GM19099 (cell line): Measurements from ENCODE around the gene RRAGC.
A peak's percentile ranks its signal among the peaks of the same experiment; 100 is the strongest.

ENCODE experiments used
- POLR2A ChIP-seq: IDR thresholded peaks from 3 replicates; pipeline ENCODE4 v1.6.1; 2011; ENCODE audit warnings: low read depth; ENCODE audit not compliant: insufficient read length; ENCODE audit errors: extremely low read depth

RRAGC gene

GRCh38 chr1:38859561-38860453 lies at the start of gene RRAGC:
RRAGC (minus strand) TSS chr1:38859772; CDS start chr1:38859646, 126 bp downstream.
- peak; percentile 74 for TF ChIP-seq POLR2A

GRCh38 chr1:38908821-38909220 lies 49.2 kb upstream of the RRAGC start:
- no peak for TF ChIP-seq POLR2A

DNA sequence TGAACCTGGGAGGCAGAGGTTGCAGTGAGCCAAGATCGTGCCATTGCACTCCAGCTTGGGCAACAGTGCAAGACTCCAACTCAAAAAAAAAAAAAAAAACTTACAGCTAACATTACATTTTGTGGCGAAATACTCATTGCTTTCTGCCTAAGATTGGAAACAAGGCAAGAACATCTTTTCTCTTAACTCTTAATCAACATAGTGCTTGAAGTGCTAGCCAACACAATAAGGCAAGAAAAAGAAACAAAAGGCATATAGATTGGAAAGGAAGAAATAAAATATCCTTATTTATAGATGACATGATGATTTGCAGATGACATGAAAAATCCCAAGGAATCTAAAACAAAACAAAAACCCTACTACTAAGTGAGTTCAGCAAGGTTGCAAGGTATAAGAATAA lies 46.4 kb upstream of the RRAGC start:
- TF ChIP-seq POLR2A = no peak

DNA sequence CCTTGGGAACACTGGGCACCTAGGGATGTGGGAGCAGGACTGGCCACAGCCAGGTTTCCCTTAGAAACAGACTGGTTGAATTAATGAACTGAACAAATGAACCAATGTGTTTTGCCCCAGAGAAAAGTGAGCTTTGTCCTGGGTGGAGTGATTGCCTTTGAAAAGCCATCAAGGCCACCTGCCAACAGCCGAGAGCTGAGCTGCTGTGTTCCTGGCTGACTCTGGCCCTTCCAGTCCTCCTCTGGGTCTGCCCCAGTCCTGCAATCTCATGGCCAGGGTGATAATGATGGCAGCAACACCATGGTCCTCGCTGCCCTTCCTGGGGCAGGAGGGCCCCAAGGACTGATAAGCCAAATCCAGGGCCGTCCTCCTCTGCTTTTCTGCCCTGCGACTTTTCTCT lies 40.0 kb upstream of the RRAGC start:
- no peak for TF ChIP-seq POLR2A

DNA sequence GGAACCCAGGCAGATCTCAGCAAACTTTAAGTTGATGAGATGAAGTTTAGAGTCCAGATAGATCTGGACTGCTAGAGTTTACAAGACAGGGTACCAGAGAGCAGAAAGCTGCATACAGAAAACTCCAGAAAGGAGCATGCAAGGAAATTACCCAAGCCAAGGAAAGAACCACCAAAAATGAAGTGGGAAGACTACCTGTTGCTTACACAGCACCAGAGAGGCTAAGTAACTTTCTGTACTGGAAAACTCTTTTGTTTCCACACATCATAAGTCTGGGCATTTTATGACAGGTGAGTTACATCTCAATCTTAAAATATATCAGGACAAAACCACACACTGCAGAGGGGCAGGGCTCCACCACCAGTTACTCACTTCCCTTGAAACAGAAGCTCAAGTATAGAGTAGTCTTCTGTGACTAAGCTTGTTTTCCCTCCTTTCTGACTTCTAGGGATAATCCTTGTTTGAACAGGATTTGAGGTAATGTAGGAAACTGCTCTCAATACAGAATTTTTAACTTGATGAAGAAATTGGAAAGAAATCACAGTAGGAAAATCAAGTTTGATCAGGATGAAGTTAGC lies 39.2 kb upstream of the RRAGC start:
- no peak for TF ChIP-seq POLR2A

DNA sequence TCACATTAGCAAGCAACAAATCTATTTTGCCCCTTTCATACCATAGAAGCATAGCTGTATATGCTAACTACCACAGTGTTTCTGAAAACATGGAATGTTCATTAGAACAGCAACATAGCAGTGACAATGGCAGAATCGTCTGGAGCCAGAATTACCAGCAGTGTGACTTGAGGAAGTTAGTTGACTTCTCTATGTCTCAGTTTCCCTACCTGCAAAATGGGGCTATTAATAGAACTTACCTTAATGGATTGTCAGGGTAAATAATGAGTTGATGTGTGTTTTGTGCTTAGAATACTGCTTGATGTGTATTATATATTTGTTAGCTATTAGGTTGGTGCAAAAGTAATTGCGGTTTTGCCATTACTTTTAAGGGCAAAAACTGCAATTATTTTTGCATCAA lies 36.6 kb upstream of the RRAGC start:
- TF ChIP-seq POLR2A = no peak

GRCh38 chr1:38892976-38893375 lies 33.4 kb upstream of the RRAGC start:
- TF ChIP-seq POLR2A = no peak

GRCh38 chr1:38891753-38892152 lies 32.2 kb upstream of the RRAGC start:
- no peak for TF ChIP-seq POLR2A

- no peak for TF ChIP-seq POLR2A
Measured at GRCh38 chr1:38889589-38889988, 30.0 kb upstream of the RRAGC start.

DNA sequence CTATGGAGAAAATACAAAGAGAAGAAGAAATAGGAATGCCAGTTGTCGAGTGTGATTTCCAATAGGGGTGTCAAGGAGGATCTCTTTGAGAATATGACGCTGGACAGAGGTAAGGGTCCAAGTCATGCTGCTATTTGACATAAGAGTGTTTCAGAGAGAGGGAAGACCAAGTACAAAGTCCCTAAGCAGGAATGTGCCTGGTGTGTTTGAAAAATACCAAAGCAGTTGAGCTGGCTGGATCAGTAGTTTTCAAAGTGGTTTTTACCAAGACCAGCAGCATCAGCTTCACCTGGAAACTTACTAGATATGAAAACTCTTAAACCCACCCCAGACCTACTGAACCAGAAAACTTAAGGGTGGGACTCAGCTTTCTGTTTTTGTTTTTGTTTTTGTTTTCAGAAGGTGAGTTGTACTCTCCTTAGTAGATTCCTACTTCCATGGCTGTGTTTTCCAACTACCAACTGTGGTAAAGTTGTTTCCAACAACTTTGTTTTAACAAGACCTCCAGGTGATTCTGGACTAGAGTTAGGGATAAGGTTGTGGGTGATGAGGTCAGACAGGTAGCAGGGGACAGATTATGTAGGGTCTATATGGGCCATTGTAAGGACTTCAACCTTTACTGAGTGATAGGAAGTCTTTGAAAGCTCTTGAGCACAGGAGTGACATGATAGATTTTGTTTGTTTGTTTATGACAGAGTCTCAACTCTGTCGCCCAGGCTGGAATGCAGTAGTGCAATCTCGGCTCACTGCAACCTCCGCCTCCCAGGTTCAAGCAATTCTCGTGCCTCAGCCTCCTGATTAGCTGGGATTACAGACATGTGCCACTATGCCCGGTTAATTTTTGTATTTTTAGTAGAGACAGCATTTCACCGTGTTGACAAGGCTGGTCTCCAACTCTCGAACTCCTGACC lies 29.1 kb upstream of the RRAGC start:
- no peak for TF ChIP-seq POLR2A

- no peak for TF ChIP-seq POLR2A
Measured at GRCh38 chr1:38885092-38885491, 25.5 kb upstream of the RRAGC start.

GRCh38 chr1:38881487-38881886 lies 21.9 kb upstream of the RRAGC start, which contains the start of gene GJA9:
GJA9 (minus strand) TSS chr1:38881587; CDS start chr1:38876098, 5,489 bp downstream.
- TF ChIP-seq POLR2A = no peak

GRCh38 chr1:38875811-38876210 lies 16.2 kb upstream of the RRAGC start:
- TF ChIP-seq POLR2A = no peak

DNA sequence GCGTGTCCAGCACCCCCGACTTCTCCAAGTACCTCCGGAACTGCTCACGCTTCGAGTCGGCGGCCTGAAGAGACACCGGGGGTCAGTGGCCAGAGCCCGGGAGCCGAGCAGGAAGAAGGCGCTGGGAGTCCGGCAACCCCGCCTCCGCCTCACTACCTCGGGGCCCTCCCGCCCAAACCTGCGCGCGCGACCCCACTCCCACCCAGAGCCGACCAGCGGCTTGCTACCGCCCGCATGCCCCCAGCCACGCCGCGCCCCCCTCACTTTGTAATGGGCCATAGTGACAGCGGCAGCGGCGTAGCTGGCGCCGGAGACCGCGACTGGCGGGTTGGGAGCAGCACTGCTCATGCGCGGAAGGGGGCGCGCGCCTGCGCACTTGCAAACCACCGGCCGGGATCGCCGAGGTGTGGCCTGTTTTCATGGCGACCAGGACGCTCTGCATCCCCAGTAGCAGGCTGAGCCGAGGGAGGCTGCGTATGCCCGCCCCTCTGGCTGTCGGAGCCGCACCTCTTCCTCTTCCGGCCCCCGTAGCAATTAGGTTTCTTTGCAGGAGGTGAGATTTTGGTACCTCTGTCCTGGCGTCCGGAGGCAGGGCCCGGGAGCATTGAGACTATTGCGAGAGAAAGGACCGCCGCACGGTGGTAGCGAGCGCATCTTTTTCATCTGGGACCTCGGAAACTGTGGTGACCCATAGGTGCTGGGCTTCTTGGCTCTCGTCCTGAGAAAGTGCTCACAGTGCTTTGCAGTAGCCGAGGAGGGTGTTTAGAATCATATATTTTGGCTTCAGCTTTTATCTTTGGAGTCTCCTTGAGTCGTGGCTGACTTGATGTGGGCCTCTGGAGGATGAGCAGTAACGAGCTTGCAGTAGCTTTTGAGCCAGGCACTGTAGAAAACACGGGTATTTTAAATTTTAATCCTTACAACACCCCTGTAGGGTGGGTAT lies 13.7 kb upstream of the RRAGC start, which contains the start of gene MYCBP:
TSS of gene MYCBP (minus strand) at position 322 of the 943 bp plus-strand sequence. CDS start at position 279, 43 bp downstream.
- peak; percentile 78 for TF ChIP-seq POLR2A
